CD4-positive, alpha-beta memory T cell (primary cell): ENCODE results near the gene RYR3. TPM values are rescaled to one million over a fixed set of nuclear protein-coding genes. Genes with fewer than 3 reads are reported as not detected.

Experiments
- CTCF ChIA-PET: fragments of 350-600 bp; sonication (Branson Sonifier 250); formaldehyde crosslinking; loops from one replicate; lab custom pipeline; 2021; ENCODE audit warnings: inconsistent platforms; ENCODE audit not compliant: partially characterized antibody; lab: Charles Lee
- POLR2A ChIA-PET: fragments of 350-600 bp; sonication (Branson Sonifier 250); formaldehyde crosslinking; loops from one replicate; lab custom pipeline; 2021; ENCODE audit not compliant: partially characterized antibody; lab: Charles Lee
- DNase-seq, 5 donors: peaks; one replicate each; pipeline versions ENCODE4 v3.0.0 to v3.0.0-alpha.2; 2020 to 2022; ENCODE audit warnings: mixed read lengths in 1 of 5
- H3K27ac ChIP-seq: one replicate; pipeline ENCODE4 v1.7.0; 2013; ENCODE audit warnings: low read depth, low read length
- H3K27me3 ChIP-seq: 2 replicates; pipeline ENCODE4 v1.7.0; 2013; ENCODE audit warnings: mild to moderate bottlenecking, low read length, moderate library complexity; ENCODE audit not compliant: insufficient read depth
- H3K36me3 ChIP-seq: 2 replicates; pipeline ENCODE4 v1.7.0; 2013; ENCODE audit warnings: mild to moderate bottlenecking, low read length, moderate library complexity; ENCODE audit not compliant: insufficient read depth
- H3K4me1 ChIP-seq: 2 replicates; pipeline ENCODE4 v1.7.0; 2013; ENCODE audit warnings: mild to moderate bottlenecking, low read length, moderate library complexity; ENCODE audit not compliant: insufficient read depth
- H3K4me3 ChIP-seq, 2 donors: one replicate each; pipeline ENCODE4 v1.7.0; 2013; ENCODE audit warnings: low read length in 2 of 2, mild to moderate bottlenecking in 1 of 2
- H3K9me3 ChIP-seq, 2 donors: one replicate each; pipeline ENCODE4 v1.7.0; 2013; ENCODE audit warnings: low read length in 2 of 2, control low read depth in 1 of 2; ENCODE audit not compliant: control insufficient read depth in 1 of 2
- H3K27ac Mint-ChIP-seq, 7 donors: one replicate each; pipeline ENCODE4 v1.8.0; 2020 to 2021; ENCODE audit warnings: mixed read lengths in 7 of 7, mild to moderate bottlenecking in 6 of 7, inconsistent platforms in 3 of 7, moderate library complexity in 3 of 7
- H3K27me3 Mint-ChIP-seq, 2 donors: one replicate each; pipeline ENCODE4 v1.8.0; 2020 to 2021; ENCODE audit warnings: mixed read lengths in 2 of 2
- H3K36me3 Mint-ChIP-seq, 2 donors: one replicate each; pipeline ENCODE4 v1.8.0; 2020 to 2021; ENCODE audit warnings: mixed read lengths in 2 of 2, inconsistent platforms in 1 of 2, mild to moderate bottlenecking in 1 of 2
- H3K4me1 Mint-ChIP-seq, 4 donors: one replicate each; pipeline ENCODE4 v1.8.0; 2020 to 2021; ENCODE audit warnings: mixed read lengths in 4 of 4, mild to moderate bottlenecking in 1 of 4
- H3K4me3 Mint-ChIP-seq, 8 donors: one replicate each; pipeline ENCODE4 v1.8.0; 2020 to 2021; ENCODE audit warnings: mixed read lengths in 8 of 8, mild to moderate bottlenecking in 7 of 8, moderate library complexity in 6 of 8, inconsistent platforms in 3 of 8
- H3K9me3 Mint-ChIP-seq, 8 donors: one replicate each; pipeline ENCODE4 v1.8.0; 2020 to 2021; ENCODE audit warnings: mixed read lengths in 8 of 8, mild to moderate bottlenecking in 5 of 8, inconsistent platforms in 3 of 8, moderate library complexity in 1 of 8
- intact Hi-C: fragments of 100-400 bp; cut with micrococcal nuclease; formaldehyde crosslinking; loops from one replicate; pipeline ENCODE4 v1.15.1; 2023
- polyA plus RNA-seq, 2 donors: library from polyadenylated mRNA; unstranded; fragments of 300-500 nt; fragmentation: Illumina TruSeq; gene quantifications; one replicate each; pipeline ENCODE4 v1.2.3, GENCODE V29; 2021
- total RNA-seq, 2 experiments: library from RNA; stranded (reverse); gene quantifications; one replicate each; pipeline ENCODE4 v1.2.3, GENCODE V29; 2021

Gene RYR3
- total and polyA plus RNA-seq, 4 experiments from 2014 or later: 0.11 TPM; not detected in 3

GRCh38 chr15:33722005-33722672, 411.4 kb downstream of the RYR3 start:
- POLR2A ChIA-PET: no interaction called here
- no peaks in the 10 kb centered on the region for H3K36me3 ChIP-seq
- H3K4me3 ChIP-seq: no peak overlapping the region
- H3K27me3 ChIP-seq: no peaks in the 10 kb centered on the region
- Mint-ChIP-seq H3K27me3 (peaks cover 1 to 8% of the 10 kb centered on the region in 2 donors), H3K4me1 (no peaks in the 10 kb centered on the region), H3K27ac (peak overlapping the region in 1 of 7 donors; percentile 13), H3K9me3 (peaks cover 0 to 2% (median 0%) of the 10 kb centered on the region in 8 donors), H3K4me3 (no peak overlapping the region), H3K36me3 (no peaks in the 10 kb centered on the region)
- no peak overlapping the region for H3K27ac ChIP-seq
- no peaks in the 10 kb centered on the region for H3K4me1 ChIP-seq
- intact Hi-C loops: no loop called here
- no peak for DNase-seq
- no peaks in the 10 kb centered on the region for H3K9me3 ChIP-seq
- CTCF ChIA-PET: interaction anchor here (1.5 to 3.8 kb wide), 3 partner anchors 16 to 21 kb away, joined by 5 to 15 read pairs (median 6); no protein-coding TSS in a partner anchor

GRCh38 chr15:33722673-33723015, 411.9 kb downstream of the RYR3 start:
- Mint-ChIP-seq H3K27ac (peak overlapping the region in 1 of 7 donors; percentile 13), H3K4me1 (no peaks in the 10 kb centered on the region), H3K27me3 (peaks cover 1 to 9% of the 10 kb centered on the region in 2 donors), H3K36me3 (no peaks in the 10 kb centered on the region), H3K4me3 (no peak overlapping the region), H3K9me3 (peaks cover 0 to 2% (median 0%) of the 10 kb centered on the region in 8 donors)
- no peak for DNase-seq
- H3K36me3 ChIP-seq: no peaks in the 10 kb centered on the region
- no peaks in the 10 kb centered on the region for H3K27me3 ChIP-seq
- no peaks in the 10 kb centered on the region for H3K9me3 ChIP-seq
- H3K4me1 ChIP-seq: no peaks in the 10 kb centered on the region
- POLR2A ChIA-PET: no interaction called here
- H3K4me3 ChIP-seq: no peak overlapping the region
- no peak overlapping the region for H3K27ac ChIP-seq
- CTCF ChIA-PET: interaction anchor here (1.7 to 3.8 kb wide), 3 partner anchors 15 to 22 kb away, joined by 4 to 15 read pairs (median 6); no protein-coding TSS in a partner anchor
- intact Hi-C loops: no loop called here

- Mint-ChIP-seq H3K36me3 (no peaks in the 10 kb centered on the region), H3K4me1 (no peaks in the 10 kb centered on the region), H3K27ac (no peak overlapping the region), H3K27me3 (peaks cover 1 to 9% of the 10 kb centered on the region in 2 donors), H3K9me3 (peaks cover 0 to 2% (median 0%) of the 10 kb centered on the region in 8 donors), H3K4me3 (no peak overlapping the region)
- no peak for DNase-seq
- ChIA-PET CTCF (interaction anchor here (1.7 to 3.8 kb wide), 3 partner anchors 13 to 24 kb away, joined by 4 to 15 read pairs (median 6); no protein-coding TSS in a partner anchor), POLR2A (no interaction called here)
- Histone ChIP-seq H3K4me1 (no peaks in the 10 kb centered on the region), H3K9me3 (no peaks in the 10 kb centered on the region), H3K27ac (no peak overlapping the region), H3K27me3 (no peaks in the 10 kb centered on the region), H3K4me3 (no peak overlapping the region), H3K36me3 (no peaks in the 10 kb centered on the region)
- intact Hi-C loops: no loop called here
Observed at GRCh38 chr15:33724321-33725036, 413.7 kb downstream of the RYR3 start.

DNA sequence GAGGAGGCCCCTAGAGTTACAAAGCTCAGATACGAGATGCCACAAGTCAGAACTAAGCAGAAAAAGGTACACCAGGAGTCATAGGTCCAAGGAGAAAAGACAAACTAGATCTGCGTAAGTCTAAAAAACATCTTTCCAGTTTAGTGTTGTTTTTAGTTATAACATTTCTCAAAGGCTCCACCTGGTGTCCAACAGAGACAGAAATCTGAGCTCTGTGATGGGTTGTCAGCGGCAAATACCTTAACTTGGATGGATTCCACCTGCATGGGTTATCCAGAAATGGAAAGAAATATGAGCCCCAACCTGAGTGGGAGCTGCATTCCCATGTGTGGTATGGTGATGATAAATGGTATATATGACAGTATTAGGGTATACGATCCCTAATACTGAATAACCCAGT, 418.9 kb downstream of the RYR3 start:
- Mint-ChIP-seq H3K4me1 (no peaks in the 10 kb centered on the region), H3K4me3 (no peak overlapping the region), H3K27me3 (peaks cover 0 to 6% of the 10 kb centered on the region in 2 donors), H3K36me3 (no peaks in the 10 kb centered on the region), H3K9me3 (no peaks in the 10 kb centered on the region), H3K27ac (no peak overlapping the region)
- H3K27ac ChIP-seq: no peak overlapping the region
- no peak overlapping the region for H3K4me3 ChIP-seq
- DNase-seq: no peak
- H3K36me3 ChIP-seq: no peaks in the 10 kb centered on the region
- CTCF ChIA-PET: interaction anchor here (1.0 to 3.0 kb wide), 3 partner anchors 8 to 29 kb away, joined by 4 to 15 read pairs (median 5); no protein-coding TSS in a partner anchor
- H3K9me3 ChIP-seq: no peaks in the 10 kb centered on the region
- H3K4me1 ChIP-seq: no peaks in the 10 kb centered on the region
- intact Hi-C loops: no loop called here
- H3K27me3 ChIP-seq: no peaks in the 10 kb centered on the region
- POLR2A ChIA-PET: no interaction called here

DNA sequence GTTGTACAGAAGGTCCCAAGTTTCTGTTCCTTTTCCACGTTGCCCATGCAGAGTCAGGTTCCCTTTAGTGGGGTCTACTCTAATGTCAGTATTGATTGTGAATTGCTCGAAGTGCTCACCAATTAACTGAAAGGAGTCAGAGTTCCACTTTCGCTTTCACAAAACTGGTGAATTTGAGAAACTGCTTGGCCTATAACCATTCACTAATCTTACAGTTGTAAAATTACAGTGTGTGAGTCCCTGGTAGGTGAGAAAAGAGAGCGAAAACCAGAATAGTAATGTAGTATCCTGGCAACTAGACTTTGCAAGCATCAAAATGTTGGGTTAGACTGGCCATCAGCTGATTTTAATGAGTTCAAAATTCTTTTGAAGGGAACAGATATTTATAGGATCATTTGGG, 420.0 kb downstream of the RYR3 start:
- Mint-ChIP-seq H3K4me3 (no peak overlapping the region), H3K36me3 (no peaks in the 10 kb centered on the region), H3K9me3 (no peaks in the 10 kb centered on the region), H3K27ac (no peak overlapping the region), H3K4me1 (no peaks in the 10 kb centered on the region), H3K27me3 (peaks cover 0 to 6% of the 10 kb centered on the region in 2 donors)
- H3K36me3 ChIP-seq: no peaks in the 10 kb centered on the region
- no peaks in the 10 kb centered on the region for H3K9me3 ChIP-seq
- H3K27ac ChIP-seq: no peak overlapping the region
- CTCF ChIA-PET: interaction anchor here (1.0 to 3.0 kb wide), 2 partner anchors 7 to 30 kb away, joined by 5 to 15 read pairs; no protein-coding TSS in a partner anchor
- POLR2A ChIA-PET: no interaction called here
- H3K4me1 ChIP-seq: no peaks in the 10 kb centered on the region
- no peak overlapping the region for H3K4me3 ChIP-seq
- no peaks in the 10 kb centered on the region for H3K27me3 ChIP-seq
- no peak for DNase-seq
- intact Hi-C loops: no loop called here

DNA sequence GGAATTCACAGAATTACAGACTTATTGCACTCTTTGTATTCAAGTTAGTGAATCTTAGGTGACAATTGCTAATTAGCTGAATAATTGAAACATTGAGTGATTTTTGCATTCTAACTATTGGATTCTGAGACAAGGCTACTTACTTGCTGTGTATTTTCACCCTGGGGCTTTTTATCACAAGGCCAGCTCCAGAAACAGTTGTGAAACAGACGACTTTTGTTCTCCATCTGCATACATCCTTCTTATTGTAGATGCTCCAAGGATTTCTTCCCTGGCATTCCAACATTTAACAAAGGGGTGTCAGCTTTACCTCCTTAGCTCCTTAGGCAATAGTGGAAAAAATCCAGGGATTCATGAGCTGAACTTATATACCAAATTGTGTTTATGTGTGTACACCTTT, 424.4 kb downstream of the RYR3 start:
- Histone ChIP-seq H3K4me1 (no peaks in the 10 kb centered on the region), H3K4me3 (no peak overlapping the region), H3K27me3 (no peaks in the 10 kb centered on the region), H3K27ac (no peak overlapping the region), H3K9me3 (no peaks in the 10 kb centered on the region), H3K36me3 (no peaks in the 10 kb centered on the region)
- Mint-ChIP-seq H3K9me3 (no peaks in the 10 kb centered on the region), H3K27me3 (peaks cover 0 to 2% of the 10 kb centered on the region in 2 donors), H3K4me1 (peaks cover 0 to 5% (median 1%) of the 10 kb centered on the region in 4 donors), H3K4me3 (no peak overlapping the region), H3K27ac (no peak overlapping the region), H3K36me3 (no peaks in the 10 kb centered on the region)
- ChIA-PET CTCF (interaction anchor here (1.3 kb wide), 1 partner anchor 10 kb away, joined by 3 read pairs; no protein-coding TSS in a partner anchor), POLR2A (interaction anchor here (0.6 kb wide), 1 partner anchor 639 kb away, joined by 3 read pairs; no protein-coding TSS in a partner anchor)
- intact Hi-C loops: no loop called here
- DNase-seq: no peak

DNA sequence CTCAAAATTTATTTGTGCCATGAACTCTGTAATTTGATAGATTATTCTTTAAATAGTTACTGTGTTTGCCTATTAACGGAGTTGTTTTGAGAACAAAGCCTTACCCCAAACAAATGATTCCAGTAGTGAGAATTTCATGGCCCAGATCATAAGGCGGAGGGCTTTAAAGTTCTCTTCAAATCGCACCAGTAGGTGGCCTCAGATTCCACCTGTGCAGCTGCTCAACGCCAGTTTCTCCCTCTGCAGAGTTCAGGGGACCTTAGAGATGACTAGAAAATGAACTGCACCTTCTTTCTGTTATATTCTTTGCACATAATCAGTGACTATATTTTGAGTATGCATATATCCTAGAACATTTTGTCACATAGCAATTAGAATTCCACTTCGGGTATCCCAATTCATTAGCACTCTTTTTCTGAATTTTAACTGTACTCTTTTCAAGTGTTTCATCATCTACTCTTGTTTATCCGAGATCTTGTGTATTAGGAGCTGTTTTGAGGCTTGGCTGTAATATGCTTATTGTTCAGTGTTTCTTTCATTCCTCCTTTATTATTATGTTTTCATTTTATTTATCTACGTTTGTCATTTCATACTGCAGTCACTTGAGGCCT, 425.0 kb downstream of the RYR3 start:
- intact Hi-C loops: no loop called here
- Mint-ChIP-seq H3K4me1 (peaks cover 0 to 5% (median 1%) of the 10 kb centered on the region in 4 donors), H3K9me3 (no peaks in the 10 kb centered on the region), H3K27me3 (peaks cover 2% of the 10 kb centered on the region in 2 donors), H3K4me3 (no peak overlapping the region), H3K27ac (no peak overlapping the region), H3K36me3 (no peaks in the 10 kb centered on the region)
- Histone ChIP-seq H3K4me3 (no peak overlapping the region), H3K27ac (no peak overlapping the region), H3K4me1 (no peaks in the 10 kb centered on the region), H3K36me3 (no peaks in the 10 kb centered on the region), H3K9me3 (no peaks in the 10 kb centered on the region), H3K27me3 (no peaks in the 10 kb centered on the region)
- POLR2A ChIA-PET: no interaction called here
- DNase-seq: no peak
- CTCF ChIA-PET: interaction anchor here (3.7 kb wide), 1 partner anchor 13 kb away, joined by 15 read pairs; no protein-coding TSS in a partner anchor
